Spleen (tissue), 11 donors: ENCODE measurements around the gene CXXC5. TPM values are rescaled to one million over a fixed set of nuclear protein-coding genes. Genes with fewer than 3 reads are reported as not detected.

Experiments
- DNase-seq: peaks from one replicate; pipeline ENCODE4 v3.0.0-alpha.2; 2020
- H3K27ac ChIP-seq, 8 donors: fragments of 200-600 bp; sonication (generic) in 7 of 8; 1 replicate in 4 of 8; 2 replicates in 4 of 8; pipeline versions ENCODE4 v1.5.0 to v1.8.0; 2016 to 2021; ENCODE audit warnings: inconsistent platforms in 4 of 8, mild to moderate bottlenecking in 4 of 8, moderate library complexity in 1 of 8
- H3K27me3 ChIP-seq, 7 donors: fragments of 200-600 bp; sonication (generic) in 6 of 7; replicated peaks in 1 of 7; 1 replicate in 4 of 7; 2 replicates in 3 of 7; pipeline versions ENCODE4 v1.5.0 to v1.8.0; 2016 to 2021; ENCODE audit warnings: inconsistent platforms in 3 of 7, mild to moderate bottlenecking in 1 of 7
- H3K36me3 ChIP-seq, 6 donors: fragments of 200-600 bp; sonication (generic) in 5 of 6; 1 replicate in 4 of 6; 2 replicates in 2 of 6; pipeline versions ENCODE4 v1.5.0 to v1.8.0; 2016 to 2021; ENCODE audit warnings: inconsistent platforms in 2 of 6
- H3K4me1 ChIP-seq, 6 donors: fragments of 200-600 bp; sonication (generic) in 5 of 6; 1 replicate in 3 of 6; 2 replicates in 3 of 6; pipeline versions ENCODE4 v1.5.0 to v1.8.0; 2016 to 2021; ENCODE audit warnings: inconsistent platforms in 3 of 6
- H3K4me3 ChIP-seq, 8 donors: fragments of 200-600 bp; sonication (generic) in 7 of 8; 1 replicate in 4 of 8; 2 replicates in 4 of 8; pipeline versions ENCODE4 v1.5.0 to v1.8.0; 2016 to 2021; ENCODE audit warnings: inconsistent platforms in 4 of 8, mild to moderate bottlenecking in 4 of 8, moderate library complexity in 2 of 8
- H3K9me3 ChIP-seq, 8 donors: fragments of 200-600 bp; sonication (generic) in 7 of 8; 1 replicate in 4 of 8; 2 replicates in 4 of 8; pipeline versions ENCODE4 v1.5.0 to v1.8.0; 2016 to 2021; ENCODE audit warnings: inconsistent platforms in 4 of 8
- CTCF ChIP-seq, 11 experiments: fragments of 200-600 bp in 7 of 11; fragments of 450-650 bp in 4 of 11; sonication (generic) in 4 of 11; IDR thresholded peaks in 8 of 11; conservative IDR thresholded peaks in 3 of 11; 1 replicate in 7 of 11; 2 replicates in 4 of 11; pipeline versions ENCODE4 v1.4.0 to v1.8.0; 2016 to 2021; ENCODE audit warnings: antibody characterized with exemption in 11 of 11, inconsistent platforms in 4 of 11, mild to moderate bottlenecking in 1 of 11
- POLR2A ChIP-seq, 3 donors: fragments of 450-650 bp; IDR thresholded peaks; one replicate each; pipeline ENCODE4 v1.5.1; 2017; ENCODE audit warnings: antibody characterized with exemption in 3 of 3, mild to moderate bottlenecking in 1 of 3
- POLR2AphosphoS5 ChIP-seq, 3 donors: sonication (generic); formaldehyde crosslinking; IDR thresholded peaks; one replicate each; pipeline ENCODE4 v1.5.1; 2017; ENCODE audit warnings: antibody characterized with exemption in 3 of 3
- WGBS, 5 donors: extraction: QIAGEN DNeasy Blood & Tissue Kit in 3 of 5; methylation state at CpG; one replicate each; pipeline versions ENCODE4 v1.1.5 to v1.1.7; 2013 to 2018; 5-methylcytosine and 5-hydroxymethylcytosine counted together
- intact Hi-C: fragments of 100-400 bp; cut with DNase I; formaldehyde crosslinking; loops from one replicate; pipeline ENCODE4 v1.15.0; 2023; ENCODE audit warnings: low total_unique reads
- polyA plus RNA-seq, 3 donors: library from polyadenylated mRNA; stranded (reverse); fragments of 200-250 nt; gene quantifications; one replicate each; pipeline ENCODE4 v1.2.1, GENCODE V29; 2013
- total RNA-seq, 7 donors: library from RNA; depleted of rRNA in 3 of 7; stranded (reverse); fragments of >200 nt in 3 of 7; fragmentation: NEBNext Ultra II Directional in 4 of 7; extraction: Animal tissue kit (Norgen Biotek cat#: 25700) in 4 of 7; gene quantifications; one replicate each; pipeline versions ENCODE4 v1.1.0 to v1.2.1, GENCODE V29; 2016 to 2021
- donor health status: healthy with polysubstance abuse.
- donor health status: DM: no; HTN: no; CAD: no; lungs with moderate emphysema.
- donor health status: DM: no; HTN: no; CAD: no.
- donor health status: Bipolar disorder and iron deficiency.
- donor health status: healthy.
- donor health status: DM: no; HTN: no; CAD: no.
- donor health status: DM: yes; HTN: yes; CAD: no.

The CXXC5 gene
- total and polyA plus RNA-seq, 10 donors = 46.4 to 69.5 (median 62.0) TPM

GRCh38 chr5:139669662-139670368 is 21.7 kb downstream of the CXXC5 start:
- DNase-seq = peak; percentile 93
- WGBS, 5 donors = 5 to 9% (median 8%) methylated on average over 17 to 23 of the region's 23 CpGs
- TF ChIP-seq POLR2A (IDR thresholded peaks at IDR 0.05) (peak in 1 of 3 donors; percentile 6), POLR2AphosphoS5 (IDR thresholded peaks at IDR 0.05) (peak in 1 of 3 donors; percentile 85), CTCF (IDR thresholded peaks at IDR 0.05 in 8 of 11, conservative IDR thresholded peaks at IDR 0.05 in 3 of 11) (no peak)
- Histone ChIP-seq H3K4me1 (peaks cover 89 to 100% (median 98%) of the 10 kb centered on the region in 6 donors), H3K9me3 (no peaks in the 10 kb centered on the region), H3K4me3 (peak overlapping the region in 7 of 8 donors; percentile 20 to 70 (median 42)), H3K27ac (peak overlapping the region; percentile 85 to 95 (median 90)), H3K27me3 (peaks cover 0 to 8% (median 0%) of the 10 kb centered on the region in 7 donors), H3K36me3 (no peaks in the 10 kb centered on the region)
- intact Hi-C loops = no loop called here

GRCh38 chr5:139670369-139671095 is 22.4 kb downstream of the CXXC5 start:
- H3K4me3 ChIP-seq = peak overlapping the region in 6 of 8 donors; percentile 19 to 70 (median 43)
- H3K4me1 ChIP-seq = peaks cover 86 to 100% (median 98%) of the 10 kb centered on the region in 6 donors
- H3K9me3 ChIP-seq = no peaks in the 10 kb centered on the region
- H3K27ac ChIP-seq = peak overlapping the region; percentile 85 to 95 (median 90)
- intact Hi-C loops = no loop called here
- WGBS, 5 donors = 22 to 42% (median 34%) methylated on average over 15 to 16 of the region's 16 CpGs
- peaks cover 0 to 8% (median 0%) of the 10 kb centered on the region in 7 donors for H3K27me3 ChIP-seq
- no peaks in the 10 kb centered on the region for H3K36me3 ChIP-seq
- DNase-seq = peak; percentile 91
- TF ChIP-seq CTCF (IDR thresholded peaks at IDR 0.05 in 8 of 11, conservative IDR thresholded peaks at IDR 0.05 in 3 of 11) = peak in 6 of 11 experiments; percentile 10 to 44 (median 18)
- TF ChIP-seq POLR2A (IDR thresholded peaks at IDR 0.05) = no peak
- TF ChIP-seq POLR2AphosphoS5 (IDR thresholded peaks at IDR 0.05) = peak in 2 of 3 donors; percentile 89 to 90

- Histone ChIP-seq H3K27ac (peak overlapping the region; percentile 72 to 95 (median 90)), H3K27me3 (peaks cover 0 to 8% (median 0%) of the 10 kb centered on the region in 7 donors), H3K9me3 (no peaks in the 10 kb centered on the region), H3K4me1 (peaks cover 79 to 97% (median 93%) of the 10 kb centered on the region in 6 donors), H3K36me3 (no peaks in the 10 kb centered on the region), H3K4me3 (peak overlapping the region in 6 of 8 donors; percentile 20 to 70 (median 43))
- TF ChIP-seq POLR2AphosphoS5 (IDR thresholded peaks at IDR 0.05) = peak; percentile 23 to 69 (median 61)
- TF ChIP-seq CTCF (IDR thresholded peaks at IDR 0.05 in 8 of 11, conservative IDR thresholded peaks at IDR 0.05 in 3 of 11) = no peak
- WGBS, 5 donors = 15 to 34% (median 20%) methylated on average over 9 to 20 of the region's 20 CpGs
- peak; percentile 89 for DNase-seq
- intact Hi-C loops = no loop called here
These were observed 23.1 kb downstream of the CXXC5 start for GRCh38 chr5:139671096-139671841.
